Sigmoid colon (tissue), 3 donors: Measurements from ENCODE around the gene NDUFS1.

Experiments used
- POLR2A ChIP-seq, 2 donors: fragments of 450-650 bp; IDR thresholded peaks; one replicate each; pipeline ENCODE4 v1.6.1; 2016; ENCODE audit warnings: antibody characterized with exemption in 2 of 2, mild to moderate bottlenecking in 2 of 2, moderate library complexity in 2 of 2
- TF ChIP-seq, protein P1 (sequence below), 4 experiments: fragments of 450-650 bp in 3 of 4; fragments of 200-600 bp in 1 of 4; IDR thresholded peaks; one replicate each; pipeline ENCODE4 v1.5.1; 2016 to 2019; ENCODE audit warnings: antibody characterized with exemption in 4 of 4, mild to moderate bottlenecking in 3 of 4, moderate library complexity in 2 of 4

DNA sequence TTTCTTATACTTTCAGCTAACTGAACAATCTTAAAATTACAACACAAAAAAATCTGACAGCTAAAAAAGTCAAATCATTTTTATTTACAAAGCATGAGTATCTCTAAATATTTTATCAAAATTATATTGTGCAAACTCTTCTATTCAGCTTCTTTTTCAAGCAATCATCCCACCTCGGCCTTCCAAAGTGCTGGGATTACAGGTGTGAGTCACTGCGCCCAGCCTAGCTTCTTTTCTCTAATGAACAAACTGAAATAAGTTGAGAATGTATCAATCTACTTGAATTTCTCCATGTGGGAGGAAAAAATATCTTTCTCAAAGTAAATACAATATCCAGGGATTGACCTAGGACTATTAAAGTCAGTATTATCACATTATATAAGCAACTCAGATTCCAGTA is 14.9 kb downstream of the NDUFS1 start:
- TF ChIP-seq POLR2A (IDR thresholded peaks at IDR 0.05) = no peak
- TF ChIP-seq, protein P1, sequence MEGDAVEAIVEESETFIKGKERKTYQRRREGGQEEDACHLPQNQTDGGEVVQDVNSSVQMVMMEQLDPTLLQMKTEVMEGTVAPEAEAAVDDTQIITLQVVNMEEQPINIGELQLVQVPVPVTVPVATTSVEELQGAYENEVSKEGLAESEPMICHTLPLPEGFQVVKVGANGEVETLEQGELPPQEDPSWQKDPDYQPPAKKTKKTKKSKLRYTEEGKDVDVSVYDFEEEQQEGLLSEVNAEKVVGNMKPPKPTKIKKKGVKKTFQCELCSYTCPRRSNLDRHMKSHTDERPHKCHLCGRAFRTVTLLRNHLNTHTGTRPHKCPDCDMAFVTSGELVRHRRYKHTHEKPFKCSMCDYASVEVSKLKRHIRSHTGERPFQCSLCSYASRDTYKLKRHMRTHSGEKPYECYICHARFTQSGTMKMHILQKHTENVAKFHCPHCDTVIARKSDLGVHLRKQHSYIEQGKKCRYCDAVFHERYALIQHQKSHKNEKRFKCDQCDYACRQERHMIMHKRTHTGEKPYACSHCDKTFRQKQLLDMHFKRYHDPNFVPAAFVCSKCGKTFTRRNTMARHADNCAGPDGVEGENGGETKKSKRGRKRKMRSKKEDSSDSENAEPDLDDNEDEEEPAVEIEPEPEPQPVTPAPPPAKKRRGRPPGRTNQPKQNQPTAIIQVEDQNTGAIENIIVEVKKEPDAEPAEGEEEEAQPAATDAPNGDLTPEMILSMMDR (IDR thresholded peaks at IDR 0.05) = no peak
